GM12874 (cell line): ENCODE measurements around the gene XXYLT1.

Experiments
- CTCF ChIP-seq: IDR thresholded peaks from 2 replicates; pipeline ENCODE4 v1.5.1; 2011; ENCODE audit warnings: low read depth, mild to moderate bottlenecking, control low read depth, low read length, moderate library complexity; ENCODE audit not compliant: insufficient read depth

Gene XXYLT1

DNA sequence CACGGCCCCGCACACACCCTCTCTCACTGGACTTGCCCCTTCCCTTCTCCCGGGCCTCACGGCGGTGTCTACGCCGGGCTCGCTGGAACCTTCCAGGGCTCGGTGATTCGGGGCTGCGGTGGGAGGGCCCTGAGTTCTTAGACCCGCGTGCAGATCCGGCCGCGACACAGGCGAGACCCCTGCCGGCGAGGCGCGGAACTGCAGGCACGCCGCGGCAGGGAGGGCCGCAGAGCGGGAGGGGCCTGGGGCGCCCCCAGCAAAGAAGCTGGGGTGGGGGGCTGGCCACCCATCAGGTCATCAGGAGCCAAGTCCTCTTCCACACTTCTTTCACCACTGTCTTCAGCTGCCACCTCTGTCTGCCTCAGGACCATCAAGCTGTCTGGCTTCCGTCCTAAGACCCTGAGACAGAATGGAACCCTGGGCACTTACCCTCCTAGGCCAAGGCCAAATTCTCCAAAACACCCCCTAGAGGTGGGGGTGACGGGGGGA lies 164.5 kb downstream of the XXYLT1 start:
- TF ChIP-seq CTCF, result peak; percentile 99

- no peak for TF ChIP-seq CTCF
Measured at GRCh38 chr3:195105841-195106417, 165.0 kb downstream of the XXYLT1 start.

GRCh38 chr3:195105389-195105788 lies 165.6 kb downstream of the XXYLT1 start:
- no peak for TF ChIP-seq CTCF

GRCh38 chr3:195104340-195104739 lies 166.6 kb downstream of the XXYLT1 start:
- TF ChIP-seq CTCF, result no peak

DNA sequence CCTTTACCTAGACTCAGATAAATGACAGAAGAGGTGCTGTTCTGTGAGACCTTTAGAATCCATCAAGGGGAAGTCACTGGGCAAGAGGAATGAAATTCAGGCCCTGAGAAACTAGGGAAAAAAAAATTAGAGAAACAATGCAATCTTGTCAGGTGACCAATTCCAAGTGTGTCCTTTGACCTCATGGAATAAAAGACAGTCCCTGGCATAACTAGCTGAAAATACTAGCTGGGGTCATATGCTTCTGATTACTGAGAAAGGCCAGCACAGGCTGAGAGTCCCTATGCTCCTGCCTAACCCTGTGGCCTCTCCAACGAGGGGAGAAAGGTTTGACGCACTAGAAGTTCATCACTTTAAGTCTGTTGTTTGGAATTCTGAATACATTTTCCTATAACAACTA lies 167.3 kb downstream of the XXYLT1 start:
- TF ChIP-seq CTCF, result no peak

DNA sequence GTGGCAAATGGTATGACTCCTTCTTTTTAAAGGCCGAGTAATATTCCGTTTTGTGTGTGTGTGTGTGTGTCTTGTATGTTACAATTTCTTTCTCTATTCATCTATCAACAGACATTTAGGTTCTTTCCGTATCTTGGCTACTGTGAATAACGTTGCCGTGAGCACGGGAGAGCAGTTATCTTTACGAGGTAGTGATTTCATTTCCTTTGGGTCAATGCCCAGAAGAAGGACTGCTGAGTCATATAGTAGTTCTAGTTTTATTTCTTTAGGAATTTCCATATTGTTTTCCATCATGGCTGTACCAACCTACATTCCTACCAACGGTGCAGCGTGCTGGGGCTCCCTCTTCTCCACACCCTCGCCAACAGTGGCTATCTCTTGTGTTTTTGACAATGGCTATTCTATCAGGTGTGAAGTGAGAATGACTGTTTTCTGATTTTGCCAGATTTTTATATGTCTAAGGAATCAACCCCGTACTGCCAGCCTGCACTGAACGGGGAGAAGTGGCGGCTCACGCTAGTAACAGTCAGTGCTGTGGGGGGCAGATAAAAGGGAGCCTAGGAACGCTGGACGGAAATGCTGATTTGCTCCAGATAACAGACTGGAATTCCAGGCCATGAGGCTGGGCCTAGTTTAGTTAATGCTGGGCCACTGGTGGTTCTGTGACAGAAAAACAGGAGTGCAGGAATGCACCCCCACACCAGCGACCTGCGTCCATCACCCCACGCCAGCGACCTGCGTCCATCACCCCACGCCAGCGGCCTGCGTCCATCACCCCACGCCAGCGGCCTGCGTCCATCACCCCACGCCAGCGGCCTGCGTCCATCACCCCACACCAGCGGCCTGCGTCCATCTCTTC lies 168.1 kb downstream of the XXYLT1 start:
- TF ChIP-seq CTCF, result no peak

GRCh38 chr3:195101927-195102608 lies 168.9 kb downstream of the XXYLT1 start:
- TF ChIP-seq CTCF, result no peak
